OCI-LY1 (cell line): Measurements from ENCODE around the gene CIDEC.

Source experiments
- CTCF ChIP-seq: fragments of 200-600 bp; sonication (generic), shearing (Covaris generic); IDR thresholded peaks from 2 replicates; pipeline ENCODE4 v1.5.1; 2017; ENCODE audit warnings: mild to moderate bottlenecking, antibody characterized with exemption, low read length, moderate library complexity, mixed read lengths
- EZH2 ChIP-seq: fragments of 200-600 bp; sonication (generic), shearing (Covaris generic); IDR thresholded peaks from 2 replicates; pipeline ENCODE4 v1.8.0; 2017; ENCODE audit warnings: borderline replicate concordance, mixed run types, mild to moderate bottlenecking, antibody characterized with exemption, low read length, moderate library complexity, mixed read lengths

DNA sequence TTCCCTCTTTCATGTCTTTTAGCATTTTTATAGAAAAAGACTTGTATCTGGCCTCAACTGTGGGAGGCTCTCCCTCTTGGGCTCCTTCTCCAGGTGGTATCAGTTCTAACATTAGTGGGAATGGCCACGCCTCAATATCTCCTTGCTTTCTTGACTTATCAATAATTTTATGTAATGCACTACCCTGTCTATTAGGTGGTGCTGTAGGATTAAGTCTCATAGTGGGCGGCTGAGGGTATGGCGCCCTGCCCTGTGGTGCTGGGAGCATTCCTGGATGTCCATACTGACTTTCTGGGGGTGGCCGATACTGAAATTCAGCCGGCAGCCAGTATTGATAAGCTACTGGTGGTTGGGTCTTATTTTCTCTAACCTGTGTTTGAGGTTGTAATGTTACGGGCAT is 27.5 kb downstream of the CIDEC start:
- TF ChIP-seq CTCF (peak; percentile 13; the same call in 1 of the 2 replicates), EZH2 (no peak)
